Heart left ventricle (tissue), 13 donors: ENCODE measurements around the gene BAX.

ENCODE experiments used
- CTCF ChIP-seq, 12 donors: fragments of 200-600 bp; sonication (generic) in 4 of 12; IDR thresholded peaks; one replicate each; pipeline versions ENCODE4 v1.5.0 to v1.8.0; 2018 to 2022; ENCODE audit warnings: antibody characterized with exemption in 12 of 12, mild to moderate bottlenecking in 5 of 12
- POLR2A ChIP-seq, 2 donors: fragments of 450-650 bp; IDR thresholded peaks; one replicate each; pipeline ENCODE4 v1.6.1; 2017; ENCODE audit warnings: antibody characterized with exemption in 2 of 2, mild to moderate bottlenecking in 2 of 2, moderate library complexity in 2 of 2
- donor health status: ischemic (EF 13 %, LVEDD 7.1; RV severe dilation, severe dysfunction).
- donor health status: DM: no; HTN: yes; CAD: no.
- donor health status: DM: no; HTN: no; CAD: no.
- donor health status: ischemic (EF 25% LVEDD 6.9; RV normal size, moderate dysfunction).
- donor health status: ischemic (EF 25% LVEDD 5.7; RV mildly dilated, moderate dysfunction).
- donor health status: ischemic (EF 35%, LVEDD 5.7; RV mildly dilated, moderate dysfunction).
- donor health status: nonischemic (EF 11% LVEDD 7.7; RV severe dilation, severe dysfunction).
- donor health status: DM: yes; HTN: yes; CAD: no.
- donor health status: PGD.
- donor health status: ischemic (EF 29% LVEDD 5.4; RV normal size, mild dysfunction).
- donor health status: nonischemic (EF 23%, LVEDD 6.1; RV moderate dilation, normal function).

GRCh38 chr19:49006905-49007304, 52.2 kb downstream of the BAX start:
- TF ChIP-seq CTCF (IDR thresholded peaks at IDR 0.05): no peak
- TF ChIP-seq POLR2A (IDR thresholded peaks at IDR 0.05): no peak
